Raji (cell line): ENCODE measurements around the gene SLC9A4.

Experiments
- POLR2A ChIP-seq: IDR thresholded peaks from 2 replicates; pipeline ENCODE4 v1.6.1; 2011; ENCODE audit warnings: low read depth, low read length, control low read depth; ENCODE audit not compliant: insufficient read depth

Gene SLC9A4

GRCh38 chr2:102442967-102443828 is 29.8 kb upstream of the SLC9A4 start:
- no peak for TF ChIP-seq POLR2A

- no peak for TF ChIP-seq POLR2A
These were observed 28.8 kb upstream of the SLC9A4 start for GRCh38 chr2:102444233-102444632.

GRCh38 chr2:102446936-102447335 is 26.1 kb upstream of the SLC9A4 start:
- TF ChIP-seq POLR2A: no peak

DNA sequence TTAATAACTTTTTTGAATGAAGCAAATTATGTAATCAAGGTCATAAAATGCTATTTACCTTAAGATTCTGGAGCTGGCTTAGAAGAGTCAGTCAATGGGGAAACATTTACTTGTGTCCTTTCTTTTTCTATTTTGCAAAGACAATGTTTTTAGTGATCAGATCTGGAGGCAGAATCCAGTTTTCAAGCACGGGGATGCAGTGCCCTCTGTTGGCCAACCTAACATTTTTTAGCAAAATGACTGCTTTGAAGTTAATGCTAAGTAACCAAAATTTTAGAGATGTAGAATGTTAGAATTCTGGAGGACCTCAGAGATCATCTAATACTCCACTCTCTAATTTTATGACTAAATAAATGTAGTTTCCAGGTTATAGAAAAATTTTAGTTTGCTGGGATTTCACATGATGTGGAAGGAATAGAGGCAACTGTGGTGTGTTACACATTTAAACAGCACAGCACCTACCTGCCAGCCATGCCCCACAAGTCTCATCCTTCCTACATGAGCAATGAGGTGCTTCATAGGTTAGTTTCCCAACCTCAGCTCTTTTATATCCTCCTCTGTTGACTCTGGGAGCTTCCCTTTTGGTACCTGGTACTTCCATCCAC is 23.6 kb upstream of the SLC9A4 start:
- no peak for TF ChIP-seq POLR2A

GRCh38 chr2:102451968-102452367 is 21.1 kb upstream of the SLC9A4 start:
- TF ChIP-seq POLR2A: no peak

GRCh38 chr2:102453501-102453900 is 19.5 kb upstream of the SLC9A4 start:
- no peak for TF ChIP-seq POLR2A

DNA sequence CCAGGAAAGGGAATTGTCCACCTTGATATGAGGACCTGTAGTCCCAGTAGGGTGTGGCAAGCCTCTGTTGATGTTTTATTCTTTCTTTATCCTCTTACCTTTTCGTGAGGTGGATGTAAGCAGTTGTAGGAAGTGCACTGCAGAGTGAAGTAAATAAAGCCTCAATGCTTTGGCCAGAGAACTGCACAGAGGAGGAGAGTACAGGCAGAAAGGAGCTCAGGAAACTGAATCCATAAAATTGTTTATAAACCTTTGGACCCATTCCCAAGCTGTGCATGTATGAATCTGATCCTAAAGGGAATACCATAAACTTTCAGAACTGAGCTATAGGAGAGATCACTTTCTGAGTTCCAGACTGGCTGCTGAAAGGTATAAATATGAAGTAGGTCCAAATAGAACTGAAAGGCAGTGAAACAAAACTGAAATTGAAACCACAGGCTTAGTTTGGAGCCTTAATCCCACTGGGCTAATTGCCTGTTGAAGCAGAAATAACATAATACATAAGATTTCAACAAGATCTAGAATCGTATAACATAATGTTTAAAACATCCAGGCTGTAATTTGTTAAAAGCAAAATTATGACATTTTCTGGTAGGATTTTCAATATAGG is 17.9 kb upstream of the SLC9A4 start:
- TF ChIP-seq POLR2A: no peak

- TF ChIP-seq POLR2A: no peak
These were observed 12.6 kb upstream of the SLC9A4 start for GRCh38 chr2:102460467-102460866.

GRCh38 chr2:102461188-102461587 is 11.8 kb upstream of the SLC9A4 start:
- no peak for TF ChIP-seq POLR2A

DNA sequence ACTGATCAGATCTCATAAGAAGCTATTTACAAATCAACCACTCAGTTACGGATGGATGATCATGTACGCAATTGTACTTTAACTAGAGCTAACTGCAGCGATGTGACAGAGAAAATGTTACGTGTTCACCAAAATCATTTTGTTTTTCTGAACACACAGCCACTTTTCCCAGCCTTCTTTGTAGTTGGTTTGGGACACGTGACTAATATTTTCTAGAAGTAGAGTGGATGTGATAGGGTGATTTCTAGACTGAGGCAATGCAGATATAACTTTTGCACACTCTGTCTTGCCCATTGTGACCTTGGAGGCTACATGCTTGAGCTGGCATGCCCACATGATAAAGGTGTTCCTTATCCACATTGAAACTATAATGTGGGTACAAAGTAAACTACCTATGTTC is 9.9 kb upstream of the SLC9A4 start:
- no peak for TF ChIP-seq POLR2A

GRCh38 chr2:102470168-102470567 is 2.9 kb upstream of the SLC9A4 start:
- no peak for TF ChIP-seq POLR2A

- no peak for TF ChIP-seq POLR2A
These were observed 605 bp downstream of the SLC9A4 start for GRCh38 chr2:102473631-102474030.

- no peak for TF ChIP-seq POLR2A
These were observed 1.8 kb downstream of the SLC9A4 start for GRCh38 chr2:102474785-102475184.

DNA sequence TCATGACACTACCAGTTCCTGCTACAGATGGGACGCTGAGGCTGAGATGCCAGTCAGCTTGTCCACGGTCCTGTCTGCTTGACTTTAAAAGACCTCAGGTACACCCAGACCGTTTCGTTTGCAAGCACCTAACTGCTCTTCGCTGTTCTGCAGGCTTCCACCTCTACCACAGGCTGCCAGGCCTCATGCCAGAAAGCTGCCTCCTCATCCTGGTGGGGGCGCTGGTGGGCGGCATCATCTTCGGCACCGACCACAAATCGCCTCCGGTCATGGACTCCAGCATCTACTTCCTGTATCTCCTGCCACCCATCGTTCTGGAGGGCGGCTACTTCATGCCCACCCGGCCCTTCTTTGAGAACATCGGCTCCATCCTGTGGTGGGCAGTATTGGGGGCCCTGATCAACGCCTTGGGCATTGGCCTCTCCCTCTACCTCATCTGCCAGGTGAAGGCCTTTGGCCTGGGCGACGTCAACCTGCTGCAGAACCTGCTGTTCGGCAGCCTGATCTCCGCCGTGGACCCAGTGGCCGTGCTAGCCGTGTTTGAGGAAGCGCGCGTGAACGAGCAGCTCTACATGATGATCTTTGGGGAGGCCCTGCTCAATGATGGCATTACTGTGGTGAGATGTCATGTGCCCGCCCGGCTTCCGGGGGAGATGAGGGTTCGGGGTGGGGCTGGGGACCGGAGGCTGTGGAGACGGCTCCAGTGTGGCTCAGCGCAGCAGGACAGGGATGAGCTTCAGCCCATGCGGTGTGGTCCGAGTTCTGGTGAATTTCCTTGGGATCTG is 5.9 kb downstream of the SLC9A4 start:
- TF ChIP-seq POLR2A: no peak

- TF ChIP-seq POLR2A: no peak
These were observed 7.5 kb downstream of the SLC9A4 start for GRCh38 chr2:102480285-102481195.

GRCh38 chr2:102481931-102482330 is 8.9 kb downstream of the SLC9A4 start:
- TF ChIP-seq POLR2A: no peak
